ENCODE measurements around the gene MYL5. TPM values are rescaled to one million over a fixed set of nuclear protein-coding genes. Genes with fewer than 3 reads are reported as not detected.

The MYL5 gene
- total RNA-seq, 3 donors from 2014 or later, result 7.9 to 14.9 (median 12.1) TPM

GRCh38 chr4:630656-631055, 43.7 kb upstream of the MYL5 start:
- DNase-seq (ENCODE audit: low spot score in 2 of 2), result no peak
- Histone ChIP-seq H3K27ac (no peak overlapping the region), H3K9me3 (no peaks in the 10 kb centered on the region), H3K36me3 (no peaks in the 10 kb centered on the region), H3K4me1 (no peaks in the 10 kb centered on the region), H3K4me3 (no peak overlapping the region), H3K27me3 (peaks cover 0 to 18% of the 10 kb centered on the region in 2 donors)
- no peak for TF ChIP-seq CTCF (IDR thresholded peaks at IDR 0.05)
- no peak for TF ChIP-seq POLR2A (IDR thresholded peaks at IDR 0.05)
- no peak for TF ChIP-seq POLR2AphosphoS5 (IDR thresholded peaks at IDR 0.05)
- intact Hi-C loops (cut with DNase I; ENCODE audit: low total_unique reads), result no loop called here

GRCh38 chr4:632196-632790, 42.0 kb upstream of the MYL5 start:
- H3K36me3 ChIP-seq, result no peaks in the 10 kb centered on the region
- DNase-seq (ENCODE audit: low spot score in 2 of 2), result no peak
- no peak overlapping the region for H3K27ac ChIP-seq

GRCh38 chr4:632926-633325, 41.4 kb upstream of the MYL5 start:
- H3K4me1 ChIP-seq, result no peaks in the 10 kb centered on the region
- intact Hi-C loops (cut with DNase I; ENCODE audit: low total_unique reads), result no loop called here
- no peak overlapping the region for H3K4me3 ChIP-seq
- no peaks in the 10 kb centered on the region for H3K36me3 ChIP-seq
- no peak overlapping the region for H3K27ac ChIP-seq
- no peak for DNase-seq (ENCODE audit: low spot score in 2 of 2)
- H3K9me3 ChIP-seq, result no peaks in the 10 kb centered on the region
- H3K27me3 ChIP-seq, result peaks cover 0 to 38% of the 10 kb centered on the region in 2 donors
- TF ChIP-seq CTCF (IDR thresholded peaks at IDR 0.05) (no peak), POLR2A (IDR thresholded peaks at IDR 0.05) (no peak), POLR2AphosphoS5 (IDR thresholded peaks at IDR 0.05) (no peak)

More at GRCh38 chr4:632196-632790, 42.0 kb upstream of the MYL5 start:
- H3K4me1 ChIP-seq, result no peaks in the 10 kb centered on the region
- no peak for TF ChIP-seq POLR2A (IDR thresholded peaks at IDR 0.05)
- no peak for TF ChIP-seq CTCF (IDR thresholded peaks at IDR 0.05)
- TF ChIP-seq POLR2AphosphoS5 (IDR thresholded peaks at IDR 0.05), result no peak
- intact Hi-C loops (cut with DNase I; ENCODE audit: low total_unique reads), result no loop called here
- H3K9me3 ChIP-seq, result no peaks in the 10 kb centered on the region
- peaks cover 0 to 32% of the 10 kb centered on the region in 2 donors for H3K27me3 ChIP-seq
- H3K4me3 ChIP-seq, result no peak overlapping the region

GRCh38 chr4:633406-633805, 40.9 kb upstream of the MYL5 start:
- Histone ChIP-seq H3K4me1 (no peaks in the 10 kb centered on the region), H3K27ac (no peak overlapping the region), H3K36me3 (no peaks in the 10 kb centered on the region), H3K4me3 (no peak overlapping the region), H3K27me3 (peaks cover 0 to 40% of the 10 kb centered on the region in 2 donors), H3K9me3 (no peaks in the 10 kb centered on the region)
- DNase-seq (ENCODE audit: low spot score in 2 of 2), result no peak
- intact Hi-C loops (cut with DNase I; ENCODE audit: low total_unique reads), result no loop called here
- TF ChIP-seq POLR2AphosphoS5 (IDR thresholded peaks at IDR 0.05) (no peak), CTCF (IDR thresholded peaks at IDR 0.05) (no peak), POLR2A (IDR thresholded peaks at IDR 0.05) (no peak)

GRCh38 chr4:633976-634598, 40.3 kb upstream of the MYL5 start:
- H3K27me3 ChIP-seq, result peaks cover 0 to 36% of the 10 kb centered on the region in 2 donors
- H3K36me3 ChIP-seq, result no peaks in the 10 kb centered on the region
- H3K9me3 ChIP-seq, result no peaks in the 10 kb centered on the region
- no peaks in the 10 kb centered on the region for H3K4me1 ChIP-seq
- H3K4me3 ChIP-seq, result no peak overlapping the region
- TF ChIP-seq POLR2A (IDR thresholded peaks at IDR 0.05) (no peak), CTCF (IDR thresholded peaks at IDR 0.05) (no peak), POLR2AphosphoS5 (IDR thresholded peaks at IDR 0.05) (no peak)
- H3K27ac ChIP-seq, result no peak overlapping the region
- no peak for DNase-seq (ENCODE audit: low spot score in 2 of 2)
- intact Hi-C loops (cut with DNase I; ENCODE audit: low total_unique reads), result no loop called here

Measured in breast epithelium (tissue), 4 donors.